ENCODE results near the gene PAOX. TPM values are rescaled to one million over a fixed set of nuclear protein-coding genes. Genes with fewer than 3 reads are reported as not detected.

Gene PAOX
- total and polyA plus RNA-seq, 2 donors (not counting 1 experiment from before 2014, with no cell fraction given), result 21.1 to 24.9 TPM

DNA sequence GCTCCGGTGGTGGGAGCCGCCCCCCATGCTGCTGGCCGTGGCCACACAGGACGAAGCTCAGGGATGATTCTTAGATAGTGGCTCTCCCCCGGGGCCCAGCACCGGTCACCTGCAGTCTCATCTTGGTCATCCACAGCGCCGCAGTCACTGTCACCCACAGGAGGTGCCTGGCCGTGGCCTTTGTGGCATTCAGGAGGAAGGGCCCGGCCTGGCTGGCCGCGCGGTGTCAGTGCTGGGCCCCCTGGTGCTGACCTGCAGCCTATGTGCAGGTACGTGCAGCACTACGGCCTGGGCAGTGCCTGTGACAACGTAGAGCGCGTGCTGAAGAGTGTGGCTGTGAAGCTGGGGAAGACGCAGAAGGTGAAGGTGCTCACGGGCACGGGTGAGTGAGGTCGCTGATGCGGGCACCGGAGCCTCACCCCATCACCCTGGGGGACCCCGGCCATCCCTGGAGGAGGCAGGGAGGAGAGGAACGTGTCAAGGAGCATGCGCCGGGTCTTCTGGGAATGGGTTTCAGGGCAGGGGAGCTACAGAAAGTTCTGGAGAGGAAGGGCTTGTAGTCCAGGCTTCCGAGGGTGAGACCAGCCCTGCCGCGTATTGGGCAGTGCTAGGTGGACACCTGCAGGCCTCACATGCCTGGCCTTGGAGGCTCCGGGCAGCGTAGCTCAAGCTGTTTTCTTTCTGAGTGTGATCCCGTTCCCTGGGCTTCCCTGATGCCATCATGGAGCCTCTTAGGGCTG lies 40.3 kb downstream of the PAOX start:
- H3K27ac ChIP-seq (ENCODE audit: low read length in 2 of 2), result no peak overlapping the region
- no peak overlapping the region for H3K9ac ChIP-seq (ENCODE audit: low read length)
- Mint-ChIP-seq H3K9me3 (ENCODE audit: insufficient read depth) (no peaks in the 10 kb centered on the region), H3K4me1 (peaks cover 6% of the 10 kb centered on the region), H3K27ac (no peak overlapping the region), H3K4me3 (no peak overlapping the region), H3K27me3 (no peaks in the 10 kb centered on the region)
- peaks cover 50% of the 10 kb centered on the region for H4K20me1 ChIP-seq (ENCODE audit: control insufficient read depth, insufficient read depth, low read length, poor library complexity, severe bottlenecking)
- H3K4me3 ChIP-seq (ENCODE audit: control extremely low read depth in 1 of 5, extremely low read depth in 1 of 5, insufficient read depth in 1 of 5, low read depth in 2 of 5, low read length in 4 of 5), result no peak overlapping the region
- no peak for ATAC-seq (ENCODE audit: low read depth)
- no peak overlapping the region for H2AFZ ChIP-seq (ENCODE audit: insufficient read depth, low read depth, low read length, poor library complexity, severe bottlenecking)
- 95% methylated on average over 34 of the region's 34 CpGs for WGBS (ENCODE audit: insufficient coverage)
- peaks cover 0 to 4% (median 2%) of the 10 kb centered on the region in 4 experiments for H3K27me3 ChIP-seq (replicated peaks in 1 of 4; ENCODE audit: control extremely low read depth in 1 of 4, control insufficient read depth in 3 of 4, insufficient read depth in 4 of 4, low read length in 3 of 4)
- TF ChIP-seq, protein P1, sequence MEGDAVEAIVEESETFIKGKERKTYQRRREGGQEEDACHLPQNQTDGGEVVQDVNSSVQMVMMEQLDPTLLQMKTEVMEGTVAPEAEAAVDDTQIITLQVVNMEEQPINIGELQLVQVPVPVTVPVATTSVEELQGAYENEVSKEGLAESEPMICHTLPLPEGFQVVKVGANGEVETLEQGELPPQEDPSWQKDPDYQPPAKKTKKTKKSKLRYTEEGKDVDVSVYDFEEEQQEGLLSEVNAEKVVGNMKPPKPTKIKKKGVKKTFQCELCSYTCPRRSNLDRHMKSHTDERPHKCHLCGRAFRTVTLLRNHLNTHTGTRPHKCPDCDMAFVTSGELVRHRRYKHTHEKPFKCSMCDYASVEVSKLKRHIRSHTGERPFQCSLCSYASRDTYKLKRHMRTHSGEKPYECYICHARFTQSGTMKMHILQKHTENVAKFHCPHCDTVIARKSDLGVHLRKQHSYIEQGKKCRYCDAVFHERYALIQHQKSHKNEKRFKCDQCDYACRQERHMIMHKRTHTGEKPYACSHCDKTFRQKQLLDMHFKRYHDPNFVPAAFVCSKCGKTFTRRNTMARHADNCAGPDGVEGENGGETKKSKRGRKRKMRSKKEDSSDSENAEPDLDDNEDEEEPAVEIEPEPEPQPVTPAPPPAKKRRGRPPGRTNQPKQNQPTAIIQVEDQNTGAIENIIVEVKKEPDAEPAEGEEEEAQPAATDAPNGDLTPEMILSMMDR (IDR thresholded peaks at IDR 0.05), result no peak
- TF ChIP-seq EZH2 (IDR thresholded peaks at IDR 0.05; ENCODE audit: borderline replicate concordance, insufficient read depth, low read depth, low read length, poor library complexity, severe bottlenecking), result no peak
- ChIA-PET POLR2A (interaction anchor here (0.5 kb wide), 1 partner anchor 22 kb away, joined by 6 read pairs; no protein-coding TSS in a partner anchor), CTCF (interaction anchor here (1.6 kb wide), 1 partner anchor 90 kb away, joined by 4 read pairs; no protein-coding TSS in a partner anchor)
- peaks cover 0 to 3% (median 0%) of the 10 kb centered on the region in 3 donors for H3K9me3 ChIP-seq (ENCODE audit: control extremely low read depth in 1 of 3, control insufficient read depth in 2 of 3, insufficient read depth in 1 of 3, low read length in 2 of 3)
- DNase-seq, result no peak
- H3K4me1 ChIP-seq (ENCODE audit: control insufficient read depth in 2 of 2, insufficient read depth in 2 of 2, low read length in 2 of 2), result peaks cover 2 to 5% of the 10 kb centered on the region in 2 donors
- intact Hi-C loops (cut with micrococcal nuclease), result no loop called here
- no peak overlapping the region for H3K4me2 ChIP-seq (replicated peaks; ENCODE audit: low read depth, low read length, poor library complexity, severe bottlenecking)
- H3K36me3 ChIP-seq (replicated peaks in 1 of 2; ENCODE audit: control extremely low read depth in 1 of 2, control insufficient read depth in 1 of 2, extremely low read depth in 1 of 2, insufficient read depth in 2 of 2, low read length in 1 of 2), result peaks cover 8 to 17% of the 10 kb centered on the region in 2 experiments
- H3K79me2 ChIP-seq (ENCODE audit: control insufficient read depth, insufficient read depth, low read length), result peaks cover 32% of the 10 kb centered on the region

DNA sequence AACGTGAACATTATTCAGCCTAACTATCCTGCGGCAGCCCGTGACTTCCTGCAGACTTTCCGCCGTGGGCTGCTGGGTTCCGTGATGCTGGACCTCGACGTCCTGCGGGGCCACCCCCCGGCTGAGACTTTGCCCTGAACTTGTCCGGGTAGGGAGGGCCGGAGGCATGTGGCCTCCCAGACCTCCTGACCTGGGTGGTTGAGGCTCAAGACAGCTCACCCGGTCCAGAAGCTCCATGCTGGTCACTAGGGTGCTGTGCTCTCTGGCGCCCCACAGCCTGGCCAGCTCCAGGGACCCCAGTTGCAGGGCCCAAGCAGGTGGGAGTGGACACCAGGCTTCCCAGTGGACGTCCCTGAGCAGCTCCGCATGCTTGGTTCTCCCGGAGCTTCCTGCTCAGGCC lies 41.0 kb downstream of the PAOX start:
- Histone ChIP-seq H3K36me3 (replicated peaks in 1 of 2; ENCODE audit: control extremely low read depth in 1 of 2, control insufficient read depth in 1 of 2, extremely low read depth in 1 of 2, insufficient read depth in 2 of 2, low read length in 1 of 2) (peaks cover 8 to 17% of the 10 kb centered on the region in 2 experiments), H2AFZ (ENCODE audit: insufficient read depth, low read depth, low read length, poor library complexity, severe bottlenecking) (no peak overlapping the region), H3K79me2 (ENCODE audit: control insufficient read depth, insufficient read depth, low read length) (peaks cover 30% of the 10 kb centered on the region), H3K27me3 (replicated peaks in 1 of 4; ENCODE audit: control extremely low read depth in 1 of 4, control insufficient read depth in 3 of 4, insufficient read depth in 4 of 4, low read length in 3 of 4) (peaks cover 0 to 4% (median 2%) of the 10 kb centered on the region in 4 experiments), H3K9ac (ENCODE audit: low read length) (no peak overlapping the region), H3K9me3 (ENCODE audit: control extremely low read depth in 1 of 3, control insufficient read depth in 2 of 3, insufficient read depth in 1 of 3, low read length in 2 of 3) (peaks cover 0 to 1% (median 0%) of the 10 kb centered on the region in 3 donors), H3K4me3 (ENCODE audit: control extremely low read depth in 1 of 5, extremely low read depth in 1 of 5, insufficient read depth in 1 of 5, low read depth in 2 of 5, low read length in 4 of 5) (no peak overlapping the region), H3K4me1 (ENCODE audit: control insufficient read depth in 2 of 2, insufficient read depth in 2 of 2, low read length in 2 of 2) (peaks cover 2 to 5% of the 10 kb centered on the region in 2 donors), H4K20me1 (ENCODE audit: control insufficient read depth, insufficient read depth, low read length, poor library complexity, severe bottlenecking) (peaks cover 48% of the 10 kb centered on the region), H3K27ac (ENCODE audit: low read length in 2 of 2) (no peak overlapping the region), H3K4me2 (replicated peaks; ENCODE audit: low read depth, low read length, poor library complexity, severe bottlenecking) (no peak overlapping the region)
- CTCF ChIA-PET, result no interaction called here
- intact Hi-C loops (cut with micrococcal nuclease), result no loop called here
- no peak overlapping the region for H3K4me3 Mint-ChIP-seq
- H3K27ac Mint-ChIP-seq, result no peak overlapping the region
- no peak for DNase-seq
- POLR2A ChIA-PET, result interaction anchor here (0.5 kb wide), 1 partner anchor 22 kb away, joined by 6 read pairs; no protein-coding TSS in a partner anchor
- H3K4me1 Mint-ChIP-seq, result peaks cover 6% of the 10 kb centered on the region
- ATAC-seq (ENCODE audit: low read depth), result no peak
- no peak for TF ChIP-seq EZH2 (IDR thresholded peaks at IDR 0.05; ENCODE audit: borderline replicate concordance, insufficient read depth, low read depth, low read length, poor library complexity, severe bottlenecking)
- TF ChIP-seq, protein P1 (IDR thresholded peaks at IDR 0.05), result no peak
- 98% methylated on average over 16 of the region's 17 CpGs for WGBS (ENCODE audit: insufficient coverage)
- H3K27me3 Mint-ChIP-seq, result no peaks in the 10 kb centered on the region
- no peaks in the 10 kb centered on the region for H3K9me3 Mint-ChIP-seq (ENCODE audit: insufficient read depth)
